HG02885 (cell line): ENCODE data around the gene ABCC3.
"Not testable (repeated sequence)": the region's sequence is repeated elsewhere in the genome, so short reads cannot be mapped to it uniquely, and the experiment has no call there.

Source experiments
- ATAC-seq: cut with Tn5 transposase; IDR thresholded peaks from one replicate; pipeline ENCODE4 v1.9.1; 2021; ENCODE audit warnings: mild to moderate bottlenecking; ENCODE audit not compliant: unreplicated experiment, poor library complexity

Gene ABCC3

DNA sequence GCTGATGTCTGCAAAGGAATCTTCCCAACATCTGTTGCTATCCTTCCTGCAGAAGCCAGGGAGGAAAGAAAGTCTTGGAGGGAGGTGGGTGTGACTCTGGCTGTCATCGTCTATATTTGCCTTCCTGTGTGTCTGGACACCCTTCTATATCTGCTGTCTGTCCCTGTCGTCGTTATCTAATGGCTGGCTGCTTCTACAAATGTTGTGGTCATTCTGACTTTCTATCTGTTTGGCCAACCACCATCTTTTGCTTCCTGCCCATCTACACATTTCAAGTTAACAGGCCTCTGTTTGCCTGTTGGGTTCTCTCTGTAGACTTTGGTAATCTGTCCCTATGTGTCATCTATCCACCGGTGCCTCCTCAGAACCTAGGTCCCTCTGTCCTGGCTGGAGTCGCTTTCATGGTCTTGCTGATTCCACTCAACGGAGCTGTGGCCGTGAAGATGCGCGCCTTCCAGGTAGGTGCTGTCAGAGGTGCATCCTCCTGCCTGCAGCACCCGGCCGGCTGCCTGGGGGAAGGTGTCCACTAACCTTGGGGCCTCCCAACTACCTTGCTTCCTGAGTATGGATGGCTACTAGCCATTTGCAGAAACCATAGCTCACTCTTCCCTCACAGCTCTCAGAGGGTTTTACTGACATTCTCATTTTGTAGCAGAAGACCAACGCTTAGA lies 30.2 kb downstream of the ABCC3 start:
- ATAC-seq = no peak

DNA sequence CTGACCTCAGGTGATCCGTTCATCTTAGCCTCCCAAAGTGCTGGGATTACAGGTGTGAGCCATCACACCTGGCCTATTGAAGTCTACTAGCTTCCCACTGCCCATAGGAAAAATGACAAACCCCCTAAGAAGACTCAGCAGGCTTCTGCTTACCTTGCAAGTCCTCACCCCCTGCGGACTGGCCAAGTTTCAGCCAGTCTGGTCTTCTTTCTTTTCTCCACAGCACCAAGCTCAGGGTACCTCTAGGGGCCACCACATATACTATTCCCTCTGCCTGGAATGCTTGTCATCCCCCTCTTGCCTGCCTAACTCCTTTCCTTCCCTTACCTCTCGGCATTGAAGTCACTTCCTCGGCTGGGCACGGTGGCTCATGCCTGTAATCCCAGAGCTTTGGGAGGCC lies 31.2 kb downstream of the ABCC3 start:
- no peak for ATAC-seq

DNA sequence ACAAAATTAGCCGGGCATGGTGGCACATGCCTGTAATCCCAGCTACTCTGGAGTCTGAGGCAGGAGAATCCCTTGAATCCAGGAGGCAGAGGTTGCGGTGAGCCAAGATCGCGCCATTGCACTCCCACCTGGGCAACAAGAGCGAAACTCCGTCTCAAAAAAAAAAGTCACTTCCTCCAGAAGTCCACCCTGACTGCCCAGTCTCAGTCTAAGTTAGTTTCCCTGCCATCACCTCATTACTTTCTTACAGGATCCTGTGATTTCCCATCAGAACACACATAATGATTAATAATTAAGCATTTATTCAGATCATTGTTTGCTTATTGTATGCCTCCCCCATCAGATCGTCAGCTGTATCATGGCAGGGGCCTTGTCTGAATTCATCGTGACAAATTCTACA lies 31.6 kb downstream of the ABCC3 start:
- ATAC-seq = no peak

DNA sequence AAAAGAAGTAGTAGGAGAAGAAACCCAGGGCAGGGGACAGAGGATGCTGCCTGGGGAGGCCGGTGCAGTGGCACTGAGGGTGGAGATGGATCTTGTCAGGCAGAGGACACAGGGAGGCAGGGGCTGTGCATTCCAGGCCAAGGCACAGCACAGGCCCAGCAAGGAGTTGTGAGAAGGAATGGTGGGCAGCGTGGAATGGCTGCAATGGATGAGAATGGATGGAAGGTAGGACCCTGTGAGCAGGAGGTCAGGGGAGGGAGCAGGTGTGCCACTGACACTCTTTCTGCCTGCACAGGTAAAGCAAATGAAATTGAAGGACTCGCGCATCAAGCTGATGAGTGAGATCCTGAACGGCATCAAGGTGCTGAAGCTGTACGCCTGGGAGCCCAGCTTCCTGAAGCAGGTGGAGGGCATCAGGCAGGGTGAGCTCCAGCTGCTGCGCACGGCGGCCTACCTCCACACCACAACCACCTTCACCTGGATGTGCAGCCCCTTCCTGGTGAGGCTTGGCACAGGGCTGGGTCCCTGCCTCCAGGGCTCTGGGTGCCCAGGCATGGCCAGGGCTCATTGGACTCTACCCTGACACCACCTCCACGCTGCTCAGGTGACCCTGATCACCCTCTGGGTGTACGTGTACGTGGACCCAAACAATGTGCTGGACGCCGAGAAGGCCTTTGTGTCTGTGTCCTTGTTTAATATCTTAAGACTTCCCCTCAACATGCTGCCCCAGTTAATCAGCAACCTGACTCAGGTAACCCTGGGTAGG lies 32.8 kb downstream of the ABCC3 start:
- no peak for ATAC-seq

DNA sequence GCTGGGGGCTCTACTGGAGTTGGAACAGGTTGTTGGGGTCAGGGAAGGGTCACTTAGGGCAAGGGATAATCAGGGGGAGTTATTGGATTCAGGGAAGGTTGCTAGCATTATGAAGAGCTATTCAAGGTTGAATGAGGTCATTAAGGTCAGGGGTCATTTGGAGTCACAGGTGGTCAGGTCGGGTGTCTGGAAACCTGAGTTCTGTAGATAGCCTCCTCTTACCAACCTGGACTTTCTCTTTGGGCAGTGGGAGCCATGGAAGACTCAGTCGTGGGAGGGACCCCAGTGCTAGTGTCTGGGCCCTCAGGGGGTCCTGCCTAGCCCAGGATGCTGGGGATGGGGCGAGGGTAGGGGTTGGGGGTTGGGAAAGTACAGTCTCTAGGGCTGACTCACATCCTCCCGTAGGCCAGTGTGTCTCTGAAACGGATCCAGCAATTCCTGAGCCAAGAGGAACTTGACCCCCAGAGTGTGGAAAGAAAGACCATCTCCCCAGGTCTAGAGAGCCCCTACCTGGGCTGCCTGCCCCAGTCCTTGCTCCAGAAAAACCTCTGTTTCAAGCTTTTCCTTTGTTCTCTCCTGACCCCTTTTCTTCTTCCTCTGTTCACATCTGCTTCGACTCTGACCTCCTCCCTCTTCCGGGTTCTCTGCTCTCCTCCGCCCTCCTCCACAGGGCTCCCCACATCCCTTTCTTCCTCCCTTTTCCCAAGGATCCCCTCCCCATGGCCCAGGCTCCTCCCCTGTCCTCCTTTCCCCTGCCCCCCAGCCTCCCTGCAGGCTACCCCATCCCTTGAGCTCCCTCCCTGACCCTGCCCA lies 33.5 kb downstream of the ABCC3 start:
- ATAC-seq = no peak

DNA sequence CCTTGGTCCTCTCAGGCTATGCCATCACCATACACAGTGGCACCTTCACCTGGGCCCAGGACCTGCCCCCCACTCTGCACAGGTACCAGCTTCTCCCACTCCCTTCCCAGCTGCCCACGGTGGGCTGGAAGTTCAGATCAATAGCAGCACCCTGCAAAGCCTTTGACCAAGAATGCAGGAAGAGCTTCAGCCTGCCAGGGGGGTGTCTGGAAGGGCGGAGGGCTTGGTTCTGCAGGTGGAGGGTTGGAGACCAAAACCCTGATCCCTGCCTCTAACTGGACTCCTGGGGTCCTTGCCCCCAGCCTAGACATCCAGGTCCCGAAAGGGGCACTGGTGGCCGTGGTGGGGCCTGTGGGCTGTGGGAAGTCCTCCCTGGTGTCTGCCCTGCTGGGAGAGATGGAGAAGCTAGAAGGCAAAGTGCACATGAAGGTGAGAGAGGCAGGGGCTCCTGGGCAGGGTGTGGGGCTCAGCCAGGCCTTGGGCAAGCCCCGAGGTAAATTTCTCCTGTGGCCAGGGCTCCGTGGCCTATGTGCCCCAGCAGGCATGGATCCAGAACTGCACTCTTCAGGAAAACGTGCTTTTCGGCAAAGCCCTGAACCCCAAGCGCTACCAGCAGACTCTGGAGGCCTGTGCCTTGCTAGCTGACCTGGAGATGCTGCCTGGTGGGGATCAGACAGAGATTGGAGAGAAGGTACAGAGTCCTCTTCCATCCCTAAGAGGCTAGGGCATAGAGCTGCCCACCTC lies 34.3 kb downstream of the ABCC3 start:
- ATAC-seq = no peak

DNA sequence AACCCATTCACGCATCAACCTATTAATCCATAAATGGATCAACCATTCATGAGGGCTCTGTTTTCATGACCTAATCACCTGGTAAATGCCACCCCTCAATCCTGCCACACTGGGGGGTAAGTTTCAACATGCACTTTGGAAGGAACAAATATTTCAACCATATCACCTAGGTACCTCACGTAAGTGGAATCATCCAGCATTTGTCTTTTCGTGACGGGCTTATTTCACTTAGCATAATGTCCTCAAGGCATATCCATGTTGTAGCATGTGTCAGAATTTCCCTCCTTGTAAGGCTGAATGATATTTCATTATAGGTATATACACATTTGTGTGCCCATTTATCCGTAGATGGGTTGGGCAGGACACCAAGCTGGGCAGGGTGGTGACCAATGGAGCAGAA lies 37.4 kb downstream of the ABCC3 start:
- ATAC-seq = no peak

DNA sequence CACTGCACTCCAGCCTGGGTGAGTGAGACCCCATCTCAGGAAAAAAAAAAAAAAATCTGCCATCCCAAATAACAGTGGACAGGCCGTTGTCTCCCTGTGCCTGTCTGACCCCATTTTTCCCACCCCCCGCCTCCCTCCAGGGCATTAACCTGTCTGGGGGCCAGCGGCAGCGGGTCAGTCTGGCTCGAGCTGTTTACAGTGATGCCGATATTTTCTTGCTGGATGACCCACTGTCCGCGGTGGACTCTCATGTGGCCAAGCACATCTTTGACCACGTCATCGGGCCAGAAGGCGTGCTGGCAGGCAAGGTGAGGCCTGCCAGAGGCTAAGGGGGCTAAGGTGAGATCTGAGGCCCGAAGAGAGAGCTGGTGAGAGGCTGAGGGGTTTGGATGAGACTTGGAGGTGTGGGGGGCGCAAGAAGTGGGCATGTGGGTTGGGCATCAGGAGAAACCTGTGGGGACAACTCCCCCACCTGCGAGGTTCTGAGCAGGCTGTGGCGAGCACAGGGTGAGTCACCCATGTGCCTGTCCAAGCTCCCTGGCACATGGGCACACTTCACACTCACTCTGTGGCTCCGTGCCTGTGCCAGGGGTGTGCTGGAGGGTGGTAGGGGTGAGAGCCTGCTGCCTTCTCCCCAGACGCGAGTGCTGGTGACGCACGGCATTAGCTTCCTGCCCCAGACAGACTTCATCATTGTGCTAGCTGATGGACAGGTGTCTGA lies 38.3 kb downstream of the ABCC3 start:
- no peak for ATAC-seq

DNA sequence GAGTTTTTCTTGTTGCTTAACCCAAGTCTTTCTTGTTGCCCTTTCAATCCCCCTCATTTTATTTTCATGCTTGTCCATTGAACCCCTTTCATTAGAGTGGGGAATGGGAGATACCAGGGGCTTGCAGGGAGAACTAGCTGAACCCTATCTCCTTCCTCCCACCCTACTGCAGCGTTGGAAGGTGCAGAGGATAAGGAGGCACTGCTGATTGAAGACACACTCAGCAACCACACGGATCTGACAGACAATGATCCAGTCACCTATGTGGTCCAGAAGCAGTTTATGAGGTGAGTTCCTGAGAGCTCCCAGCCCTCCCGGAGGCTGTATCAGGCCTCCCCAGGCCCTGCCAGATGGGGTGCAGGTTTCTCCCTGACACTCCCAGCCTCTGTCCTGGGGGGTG lies 40.5 kb downstream of the ABCC3 start:
- ATAC-seq = no peak

DNA sequence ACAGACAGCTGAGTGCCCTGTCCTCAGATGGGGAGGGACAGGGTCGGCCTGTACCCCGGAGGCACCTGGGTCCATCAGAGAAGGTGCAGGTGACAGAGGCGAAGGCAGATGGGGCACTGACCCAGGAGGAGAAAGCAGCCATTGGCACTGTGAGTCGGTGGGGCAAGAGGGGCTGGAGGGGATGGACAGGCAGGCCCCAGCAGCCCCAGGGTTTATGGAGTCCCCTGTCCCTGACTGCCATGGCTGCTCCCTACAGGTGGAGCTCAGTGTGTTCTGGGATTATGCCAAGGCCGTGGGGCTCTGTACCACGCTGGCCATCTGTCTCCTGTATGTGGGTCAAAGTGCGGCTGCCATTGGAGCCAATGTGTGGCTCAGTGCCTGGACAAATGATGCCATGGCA lies 40.9 kb downstream of the ABCC3 start:
- ATAC-seq = no peak

DNA sequence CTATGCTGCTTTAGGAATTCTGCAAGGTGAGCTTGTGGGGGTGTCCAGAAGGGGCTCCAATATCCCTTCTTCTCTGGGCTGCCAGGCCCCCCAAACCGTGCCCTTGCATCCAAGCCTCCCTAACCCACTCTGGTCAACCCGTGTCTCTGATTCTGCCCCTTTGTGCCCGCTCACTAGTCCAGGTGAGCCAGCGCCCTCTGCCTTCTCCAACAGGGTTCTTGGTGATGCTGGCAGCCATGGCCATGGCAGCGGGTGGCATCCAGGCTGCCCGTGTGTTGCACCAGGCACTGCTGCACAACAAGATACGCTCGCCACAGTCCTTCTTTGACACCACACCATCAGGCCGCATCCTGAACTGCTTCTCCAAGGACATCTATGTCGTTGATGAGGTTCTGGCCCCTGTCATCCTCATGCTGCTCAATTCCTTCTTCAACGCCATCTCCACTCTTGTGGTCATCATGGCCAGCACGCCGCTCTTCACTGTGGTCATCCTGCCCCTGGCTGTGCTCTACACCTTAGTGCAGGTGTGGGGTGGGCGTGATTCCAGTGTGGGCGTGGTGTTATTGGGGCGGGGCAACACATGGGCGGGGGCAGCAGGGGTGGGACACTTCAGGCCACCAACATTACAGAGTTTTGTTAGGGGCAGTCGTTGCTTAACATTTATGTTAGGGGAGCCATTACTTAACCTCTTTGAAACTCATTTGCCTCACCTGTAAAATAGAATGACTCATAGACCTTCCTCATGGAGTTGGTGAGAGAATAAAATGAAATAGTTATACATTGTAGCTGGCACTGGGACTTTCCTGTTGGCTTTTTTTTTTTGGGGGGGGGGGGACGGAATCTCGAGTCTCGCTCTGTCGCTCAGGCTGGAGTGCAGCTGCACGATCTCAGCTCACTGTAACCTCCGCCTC lies 41.6 kb downstream of the ABCC3 start:
- ATAC-seq = no peak

DNA sequence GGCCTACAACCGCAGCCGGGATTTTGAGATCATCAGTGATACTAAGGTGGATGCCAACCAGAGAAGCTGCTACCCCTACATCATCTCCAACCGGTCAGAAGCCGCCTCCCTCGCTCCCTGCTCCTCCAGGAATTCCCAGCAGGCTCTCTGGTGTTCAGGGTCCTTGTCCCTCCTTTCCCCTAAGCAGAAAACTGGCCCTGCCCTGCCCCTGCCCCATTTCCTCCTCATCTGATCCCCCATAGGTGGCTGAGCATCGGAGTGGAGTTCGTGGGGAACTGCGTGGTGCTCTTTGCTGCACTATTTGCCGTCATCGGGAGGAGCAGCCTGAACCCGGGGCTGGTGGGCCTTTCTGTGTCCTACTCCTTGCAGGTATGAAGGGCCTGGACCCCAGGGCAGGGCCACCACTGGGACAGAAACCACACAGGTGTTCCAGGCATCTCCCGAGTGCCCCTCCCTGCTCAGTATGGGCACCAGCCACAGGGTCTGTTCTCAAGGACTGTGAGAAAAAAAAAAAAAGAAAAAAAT lies 43.2 kb downstream of the ABCC3 start:
- ATAC-seq = no peak

DNA sequence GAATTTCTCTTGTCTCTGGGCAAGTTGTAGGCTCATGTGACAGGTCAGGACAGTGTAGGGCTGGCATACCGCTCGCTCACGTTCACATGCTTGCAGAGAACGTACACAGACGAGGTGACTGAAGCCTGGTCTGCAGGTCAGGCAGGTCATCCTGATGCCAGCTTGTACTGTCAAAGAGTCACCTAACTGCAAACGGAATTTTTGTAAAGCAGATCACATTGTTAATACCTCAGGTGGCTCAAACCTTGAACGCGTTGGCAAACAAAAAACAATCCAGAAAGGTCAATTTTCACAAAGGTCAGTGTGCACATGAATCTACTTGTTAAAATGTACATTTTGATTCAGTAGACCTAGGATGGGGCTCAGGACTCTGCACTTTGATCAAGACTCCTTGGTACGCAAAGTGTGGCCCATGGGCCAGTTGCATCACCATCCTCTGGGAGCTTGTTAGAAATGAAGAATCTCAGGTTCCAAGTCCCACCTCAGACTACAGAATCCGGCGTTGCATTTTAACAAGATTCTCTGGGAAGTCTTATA lies 44.4 kb downstream of the ABCC3 start:
- no peak for ATAC-seq

DNA sequence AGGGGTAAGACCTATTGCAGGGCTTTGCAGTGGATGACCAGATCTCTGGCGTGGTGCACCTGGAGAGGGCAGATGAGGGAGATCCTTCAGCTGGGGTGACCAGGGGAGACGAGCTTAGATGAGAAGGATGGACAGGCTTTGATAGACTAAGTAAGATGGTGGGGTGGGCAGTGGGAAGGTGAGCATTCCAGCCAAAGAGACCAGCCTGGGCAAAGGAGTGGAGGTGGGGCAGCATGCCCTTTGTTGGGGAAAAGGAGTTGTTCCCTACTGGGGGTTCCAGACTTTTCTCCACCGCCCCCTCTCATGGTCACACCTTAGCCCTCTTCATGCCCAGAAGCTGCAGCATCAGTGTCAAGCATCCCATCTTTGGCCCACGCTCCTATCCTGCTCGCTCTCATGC lies 45.4 kb downstream of the ABCC3 start:
- ATAC-seq = no peak

DNA sequence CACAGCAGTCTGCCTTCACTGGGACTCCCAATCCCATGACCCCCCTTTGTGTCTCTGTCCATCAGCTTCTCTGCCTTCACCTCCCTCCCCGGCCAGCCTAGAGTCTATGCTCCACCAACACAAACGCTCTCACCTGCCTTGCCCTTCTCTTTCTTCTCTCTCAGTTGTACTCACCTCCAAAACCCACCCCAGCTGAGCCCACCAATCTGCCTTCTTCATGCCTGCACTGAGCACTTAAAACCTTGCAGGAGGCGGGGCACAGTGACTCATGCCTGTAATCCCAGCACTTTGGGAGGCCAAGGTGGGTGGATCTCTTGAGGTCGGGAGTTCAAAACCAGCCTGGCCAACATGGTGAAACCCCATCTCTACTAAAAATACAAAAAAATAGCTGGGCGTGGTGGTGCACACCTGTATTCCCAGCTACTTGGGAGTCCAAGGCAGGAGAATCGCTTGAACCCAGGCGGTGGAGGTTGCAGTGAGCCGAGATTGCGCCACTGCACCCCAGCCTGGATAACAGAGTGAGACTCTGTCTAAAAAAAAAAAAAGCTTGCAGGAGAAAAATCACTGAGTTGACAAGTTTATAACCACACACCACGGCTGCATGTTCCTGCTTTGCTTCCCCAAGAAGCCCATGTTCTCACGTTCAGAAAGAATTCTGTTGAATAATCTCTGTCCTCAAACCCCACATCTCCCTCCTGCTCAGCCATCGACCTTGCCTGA lies 46.0 kb downstream of the ABCC3 start:
- not testable (repeated sequence) for ATAC-seq

DNA sequence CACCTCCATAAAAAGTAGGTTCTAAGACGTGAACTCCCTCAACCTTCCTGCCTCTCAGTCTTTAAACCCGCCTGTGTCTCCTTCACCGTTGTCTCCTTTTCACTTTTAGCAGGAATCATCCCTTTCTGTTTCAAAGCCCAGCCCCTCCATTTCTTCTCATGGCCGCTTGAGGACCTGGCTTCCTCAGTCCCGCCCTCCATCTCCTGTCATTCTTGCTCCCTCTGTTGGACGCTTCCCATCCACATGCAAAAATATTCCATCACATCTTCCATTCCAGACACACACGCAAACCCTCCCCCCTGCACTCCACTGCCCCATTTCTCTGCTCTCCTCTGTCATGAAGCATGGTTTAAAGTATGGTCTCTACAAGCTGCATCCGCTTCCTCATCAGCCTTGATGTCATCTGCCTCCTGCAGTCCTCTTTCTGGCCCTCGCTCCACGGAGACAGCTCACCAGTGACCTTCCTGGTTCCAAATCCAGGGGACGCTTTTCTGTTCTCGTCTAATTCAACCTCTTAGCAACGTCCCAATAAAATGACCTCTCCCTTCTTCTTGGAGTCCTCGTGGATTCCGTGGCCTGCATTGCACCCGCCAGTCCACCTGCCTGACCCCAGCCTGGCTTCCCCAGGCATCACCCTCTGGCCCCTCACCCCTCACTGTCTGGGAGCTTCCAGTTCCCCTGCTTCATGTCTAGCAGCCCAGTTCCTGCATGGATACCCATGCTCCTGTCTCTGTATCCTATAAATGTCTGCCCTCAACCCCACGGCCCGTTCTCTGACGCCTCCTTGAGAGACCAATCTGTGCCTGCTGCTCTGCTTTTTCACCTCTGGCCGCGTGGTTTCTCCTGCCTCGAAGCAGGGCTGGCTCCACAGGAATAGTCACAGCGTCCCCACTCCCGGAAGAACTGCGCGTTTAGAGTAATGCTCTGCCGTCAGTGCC lies 46.9 kb downstream of the ABCC3 start:
- ATAC-seq = no peak

DNA sequence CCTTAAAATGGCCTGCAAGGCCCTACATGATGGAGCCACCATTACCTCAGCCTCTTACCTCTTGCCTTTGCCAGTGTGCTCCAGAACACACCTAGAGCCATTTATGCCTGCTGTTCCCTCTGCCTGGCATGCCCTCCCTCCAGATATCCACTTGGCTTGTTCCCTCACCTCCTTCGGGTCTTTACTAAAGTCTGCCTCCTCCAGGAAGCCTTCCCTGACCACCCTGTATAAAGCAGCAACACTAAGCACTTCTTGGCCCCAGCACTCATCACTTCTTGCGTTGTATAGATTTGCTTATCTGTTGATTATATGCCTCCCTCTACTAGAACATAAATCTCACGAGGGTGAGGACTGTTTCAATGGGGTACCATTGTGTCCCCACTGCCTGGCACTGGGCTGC lies 47.8 kb downstream of the ABCC3 start:
- no peak for ATAC-seq
